Cortex of kidney (tissue), 1 donor: Measurements from ENCODE around the gene CLIC4.
"Not testable (repeated sequence)": the region's sequence is repeated elsewhere in the genome, so short reads cannot be mapped to it uniquely, and the experiment has no call there.

Experiments
- DNase-seq: peaks from one replicate; lab custom pipeline; 2025; lab: John Stamatoyannopoulos, UW

CLIC4 gene

DNA sequence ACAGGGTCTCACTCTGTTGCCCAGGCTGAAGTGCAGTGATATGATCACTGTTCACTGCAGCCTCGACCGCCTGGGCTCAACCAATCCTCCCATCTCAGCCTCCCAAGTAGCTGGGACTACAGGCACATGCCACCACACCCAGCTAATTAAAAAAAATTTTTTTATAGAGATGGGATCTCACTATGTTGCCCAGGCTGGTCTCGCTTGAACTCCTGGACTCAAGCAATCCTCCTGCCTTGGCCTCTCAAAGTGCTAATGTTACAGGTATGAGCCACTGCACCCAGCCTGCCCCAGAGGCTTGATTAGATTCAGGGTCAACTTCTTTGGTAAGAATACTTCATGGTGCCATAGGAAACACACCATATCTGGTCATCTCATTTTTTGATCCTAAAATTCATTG is 66.2 kb downstream of the CLIC4 start:
- not testable (repeated sequence) for DNase-seq

DNA sequence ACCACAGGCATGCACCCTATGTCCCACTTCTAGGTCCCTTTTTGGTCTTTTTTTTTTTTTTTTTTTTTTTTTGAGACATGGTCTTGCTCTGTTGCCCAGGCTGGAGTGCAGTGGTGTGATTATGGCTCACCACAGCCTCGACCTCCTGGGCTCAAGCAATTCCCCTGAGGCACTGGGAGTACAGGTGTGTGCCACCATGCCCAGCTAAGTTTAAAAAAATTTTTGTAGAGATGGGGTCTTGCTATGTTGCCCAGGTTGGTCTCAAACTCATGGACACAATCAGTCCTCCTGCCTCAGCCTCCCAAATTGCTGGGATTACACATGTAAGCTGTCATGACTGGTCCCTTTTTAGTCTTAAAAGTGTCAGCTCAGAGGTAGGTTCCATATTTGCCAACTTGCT is 75.0 kb downstream of the CLIC4 start:
- DNase-seq, result not testable (repeated sequence)

- no peak for DNase-seq
These were observed 77.6 kb downstream of the CLIC4 start for GRCh38 chr1:24822887-24823286.

GRCh38 chr1:24823486-24823885 is 78.2 kb downstream of the CLIC4 start:
- not testable (repeated sequence) for DNase-seq

DNA sequence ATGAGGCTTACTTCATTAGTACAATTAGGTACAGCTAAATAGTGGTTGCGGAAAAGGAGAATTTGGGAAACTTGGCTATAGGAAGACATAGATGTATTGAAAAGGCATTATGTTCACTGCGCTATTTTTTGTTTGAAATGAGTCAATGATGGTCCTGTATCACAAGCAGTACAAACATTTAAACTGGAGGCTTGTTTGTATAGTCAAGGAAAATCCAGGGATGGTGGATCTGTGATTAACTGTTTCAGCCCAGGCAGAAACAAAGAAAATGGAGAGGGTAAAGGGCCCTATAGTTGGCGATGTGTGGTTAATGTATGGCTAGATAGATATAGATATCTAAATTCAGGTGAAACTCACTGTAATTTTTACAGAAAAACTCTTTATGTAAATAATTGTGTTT is 79.9 kb downstream of the CLIC4 start:
- no peak for DNase-seq

- no peak for DNase-seq
These were observed 81.3 kb downstream of the CLIC4 start for GRCh38 chr1:24826510-24826909.

GRCh38 chr1:24827379-24828135 is 82.3 kb downstream of the CLIC4 start:
- no peak for DNase-seq

GRCh38 chr1:24828183-24828886 is 83.1 kb downstream of the CLIC4 start:
- no peak for DNase-seq

- DNase-seq, result no peak
These were observed 83.6 kb downstream of the CLIC4 start for GRCh38 chr1:24828887-24829192.

GRCh38 chr1:24830680-24831272 is 85.5 kb downstream of the CLIC4 start:
- DNase-seq, result no peak

- no peak for DNase-seq
These were observed 96.3 kb downstream of the CLIC4 start for GRCh38 chr1:24841593-24841992.

GRCh38 chr1:24846671-24847070 is 101.4 kb downstream of the CLIC4 start:
- DNase-seq, result no peak

GRCh38 chr1:24847995-24848881 is 103.0 kb downstream of the CLIC4 start:
- DNase-seq, result no peak

DNA sequence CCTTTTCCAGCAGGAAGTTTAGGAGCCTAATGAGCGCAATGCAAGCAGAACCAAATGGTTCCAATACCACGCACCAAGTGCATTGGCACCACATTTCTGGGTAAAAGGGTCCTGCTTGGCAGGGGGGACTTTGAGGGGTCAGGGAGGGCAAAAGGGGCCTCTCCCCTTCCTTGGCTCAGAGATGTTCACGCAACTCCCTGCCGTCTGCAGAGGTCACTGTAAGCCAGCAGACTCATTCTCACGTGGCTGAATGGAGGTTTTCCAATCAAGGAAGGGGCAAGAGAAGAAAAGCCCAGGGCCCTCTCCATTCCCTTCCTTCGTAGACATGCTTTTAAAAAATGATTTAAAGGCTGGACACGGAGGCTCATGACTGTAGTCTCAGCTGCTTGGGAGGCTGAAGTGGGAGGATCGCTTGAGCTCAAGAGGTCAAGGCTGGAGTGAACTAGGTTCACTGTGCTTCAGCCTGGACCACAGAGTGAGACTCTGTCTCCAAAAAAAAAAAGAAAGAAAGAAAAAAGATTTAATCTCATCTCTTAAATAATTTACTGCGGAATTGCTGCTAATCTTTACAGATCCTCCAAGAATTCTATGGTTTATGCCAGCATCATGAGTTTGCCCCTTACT is 104.5 kb downstream of the CLIC4 start:
- DNase-seq, result no peak

DNA sequence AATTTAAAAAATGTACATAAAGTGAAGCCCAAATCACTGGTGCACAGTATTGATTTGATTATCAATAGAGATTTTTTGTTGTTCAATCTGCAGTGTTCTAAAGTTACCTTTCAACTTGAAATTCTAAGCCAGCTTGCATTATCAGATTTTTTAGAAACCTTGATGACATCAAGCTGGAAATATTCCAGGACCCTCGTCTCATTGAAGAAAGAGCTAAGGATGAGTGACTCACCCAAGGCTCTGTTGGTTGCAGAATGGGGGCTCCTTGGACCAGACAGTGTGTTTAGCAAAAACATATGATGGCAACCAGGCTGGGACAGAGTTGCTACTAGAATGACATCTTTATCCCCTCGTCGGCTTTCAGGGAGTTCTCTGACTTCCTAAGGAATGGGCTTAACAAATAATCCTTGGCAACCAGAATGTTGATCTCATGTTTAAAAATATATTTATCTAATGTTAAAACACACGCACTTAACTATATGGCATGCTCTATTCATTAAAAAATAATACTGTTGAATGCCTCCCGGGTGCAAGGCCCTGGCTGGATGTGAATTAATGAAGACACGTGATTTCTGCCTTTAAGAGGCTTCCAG is 105.2 kb downstream of the CLIC4 start:
- no peak for DNase-seq

- no peak for DNase-seq
These were observed 108.4 kb downstream of the CLIC4 start for GRCh38 chr1:24853649-24854048.

- DNase-seq, result no peak
These were observed 110.2 kb downstream of the CLIC4 start for GRCh38 chr1:24855474-24855873.

- DNase-seq, result no peak
These were observed 111.7 kb downstream of the CLIC4 start for GRCh38 chr1:24856787-24857506.

- no peak for DNase-seq
These were observed 112.4 kb downstream of the CLIC4 start for GRCh38 chr1:24857507-24858133.

DNA sequence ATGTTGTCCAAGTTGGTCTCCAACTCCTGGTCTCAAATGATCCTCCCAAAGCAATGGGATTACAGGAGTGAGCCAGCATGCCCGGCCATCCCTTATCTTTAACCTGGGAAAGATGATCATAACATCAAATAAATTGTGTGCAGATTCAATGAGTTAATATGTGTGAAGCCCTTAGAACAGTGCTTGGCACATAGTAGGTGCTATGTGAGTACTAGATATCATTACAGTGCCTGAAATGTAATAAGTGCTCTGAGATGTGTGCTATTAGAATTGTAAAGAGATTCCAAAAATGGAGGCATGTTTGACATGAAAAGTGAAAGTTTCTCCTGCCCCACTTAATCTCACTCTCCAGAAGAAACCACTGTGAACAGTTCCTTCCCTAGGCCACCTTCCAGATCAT is 113.0 kb downstream of the CLIC4 start:
- DNase-seq, result no peak
